ENCODE results near the gene CDK8.

CDK8 gene

DNA sequence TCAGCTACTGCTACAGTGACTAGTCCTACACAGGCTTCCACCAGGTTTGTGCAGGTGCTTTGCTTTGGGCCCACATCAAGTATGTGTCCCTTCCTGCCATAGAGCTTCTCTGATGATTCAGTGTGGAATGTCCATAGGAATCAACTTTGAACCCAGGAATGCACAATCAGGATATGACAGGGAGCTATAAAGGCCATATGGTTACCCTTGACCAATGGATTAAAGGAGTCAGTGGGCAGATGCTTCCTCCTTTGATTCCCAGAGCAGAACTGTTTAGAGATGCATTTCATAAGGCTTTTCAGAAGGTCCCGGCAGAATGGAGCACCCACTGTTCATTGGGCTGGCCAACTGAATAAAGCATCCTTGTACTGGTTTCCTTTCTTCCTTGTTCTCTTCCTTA lies 158.3 kb downstream of the CDK8 start:
- no peak for TF ChIP-seq POLR2A (IDR thresholded peaks at IDR 0.05; ENCODE audit: low read depth, low read length)
- FAIRE-seq (no peak), DNase-seq (ENCODE audit: insufficient read length, low spot score) (no peak)

DNA sequence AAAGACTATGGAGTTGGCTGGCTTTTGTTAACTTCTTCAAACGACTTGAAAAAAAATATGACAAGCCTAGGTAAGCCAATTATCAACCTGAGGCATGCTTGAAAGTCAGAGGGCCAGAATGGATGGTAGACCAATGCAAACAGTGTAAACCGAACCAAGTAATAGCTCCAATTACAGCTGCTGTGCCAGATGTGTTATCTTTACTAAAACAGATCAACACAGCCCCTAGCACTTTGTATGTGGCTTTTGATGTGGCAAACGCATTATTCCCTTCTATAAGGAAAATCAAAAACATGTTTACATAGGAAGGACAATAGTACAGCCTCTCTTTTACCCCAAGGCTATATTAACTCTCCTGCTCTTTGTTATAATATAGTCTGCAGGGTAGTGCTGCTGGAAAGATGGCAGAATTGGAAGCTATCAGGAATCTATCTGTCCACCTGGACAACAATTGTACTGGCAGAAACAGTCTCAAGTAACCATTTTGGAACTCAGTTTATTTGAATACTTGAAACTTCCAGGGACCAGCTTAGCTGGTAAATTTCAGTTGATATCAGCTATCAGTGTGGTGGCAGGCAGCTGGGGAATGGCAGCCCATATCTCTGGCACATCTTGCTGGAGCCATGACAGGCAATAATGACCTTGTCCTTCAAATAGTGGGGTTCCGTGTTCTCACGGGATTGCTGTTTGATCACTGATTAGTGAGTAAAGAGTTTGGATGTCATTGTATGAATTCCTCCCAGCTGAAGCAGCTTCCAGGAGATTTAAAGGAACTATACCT lies 159.2 kb downstream of the CDK8 start:
- no peak for TF ChIP-seq POLR2A (IDR thresholded peaks at IDR 0.05; ENCODE audit: low read depth, low read length)
- FAIRE-seq: no peak
- DNase-seq (ENCODE audit: insufficient read length, low spot score): no peak

- no peak for TF ChIP-seq POLR2A (IDR thresholded peaks at IDR 0.05; ENCODE audit: low read depth, low read length)
- no peak for FAIRE-seq
- no peak for DNase-seq (ENCODE audit: insufficient read length, low spot score)
Measured at GRCh38 chr13:26420282-26420960, 166.5 kb downstream of the CDK8 start.

DNA sequence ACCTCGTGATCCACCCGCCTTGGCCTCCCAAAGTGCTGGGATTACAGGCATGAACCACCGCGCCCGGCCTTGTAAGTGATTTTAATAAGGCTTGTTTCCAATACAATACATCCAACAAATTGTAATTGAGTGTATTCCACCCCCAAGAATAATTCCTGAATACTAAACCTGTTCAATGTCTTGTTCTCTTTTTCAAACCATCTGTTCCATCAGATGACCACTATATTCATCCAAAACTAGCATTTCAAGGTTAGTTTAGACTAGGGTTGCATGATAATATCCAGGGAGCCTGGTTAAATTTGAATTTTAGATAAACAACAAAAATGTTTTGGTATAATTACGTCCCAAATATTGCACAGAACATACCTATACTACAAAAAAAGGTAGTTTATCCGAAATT lies 168.1 kb downstream of the CDK8 start:
- TF ChIP-seq POLR2A (IDR thresholded peaks at IDR 0.05; ENCODE audit: low read depth, low read length): no peak
- DNase-seq (ENCODE audit: insufficient read length, low spot score) (no peak), FAIRE-seq (no peak)

GRCh38 chr13:26423629-26424028 lies 169.7 kb downstream of the CDK8 start:
- TF ChIP-seq POLR2A (IDR thresholded peaks at IDR 0.05; ENCODE audit: low read depth, low read length): no peak
- DNase-seq (ENCODE audit: insufficient read length, low spot score): no peak
- no peak for FAIRE-seq

GRCh38 chr13:26424181-26424580 lies 170.3 kb downstream of the CDK8 start:
- FAIRE-seq: no peak
- no peak for TF ChIP-seq POLR2A (IDR thresholded peaks at IDR 0.05; ENCODE audit: low read depth, low read length)
- DNase-seq (ENCODE audit: insufficient read length, low spot score): no peak

DNA sequence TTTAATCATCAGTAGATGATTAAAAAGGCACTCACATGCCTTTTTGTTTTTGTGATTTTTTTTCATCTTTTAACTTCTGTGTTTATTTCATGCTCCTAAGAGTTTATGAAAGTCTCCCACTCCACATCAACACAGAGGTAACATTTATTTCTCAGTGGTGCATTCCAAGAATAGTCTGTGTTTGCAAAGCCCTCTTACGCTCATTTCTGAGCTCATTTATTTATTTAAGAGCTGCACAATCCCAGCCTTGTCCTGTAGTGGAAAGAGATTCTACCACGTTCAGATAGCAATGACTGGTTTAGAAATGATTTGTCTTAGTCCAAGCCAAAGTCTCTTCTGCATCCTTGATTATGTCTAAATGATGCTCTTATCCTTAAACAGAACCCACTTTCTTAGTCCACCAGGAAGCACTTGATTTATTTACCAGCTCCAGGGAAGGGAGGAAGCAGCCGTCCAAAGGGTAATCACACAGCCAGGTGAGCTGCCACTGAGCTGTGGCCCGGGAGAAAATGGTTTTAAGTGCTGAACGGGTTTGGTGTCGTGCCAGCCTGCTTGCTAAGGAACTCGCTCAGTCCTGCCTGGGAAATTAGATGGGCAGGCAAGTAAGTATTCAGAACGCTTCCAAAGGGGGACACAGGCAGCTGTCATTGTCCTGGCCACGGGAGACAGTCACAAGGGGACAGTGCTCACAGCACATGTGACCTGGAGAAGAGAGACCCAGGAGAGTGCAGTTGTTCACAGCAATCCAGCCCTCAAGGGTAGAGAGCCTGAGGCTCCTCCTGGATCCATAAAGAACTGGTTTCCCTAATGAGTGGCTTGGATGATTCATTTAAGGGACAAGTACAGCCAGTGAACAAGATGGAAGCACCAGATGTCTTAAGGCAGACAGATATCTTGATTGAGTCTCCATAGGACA lies 171.8 kb downstream of the CDK8 start:
- DNase-seq (ENCODE audit: insufficient read length, low spot score) (no peak), FAIRE-seq (no peak)
- TF ChIP-seq POLR2A (IDR thresholded peaks at IDR 0.05; ENCODE audit: low read depth, low read length): no peak

- TF ChIP-seq POLR2A (IDR thresholded peaks at IDR 0.05; ENCODE audit: low read depth, low read length): no peak
- FAIRE-seq (no peak), DNase-seq (ENCODE audit: insufficient read length, low spot score) (no peak)
Measured at GRCh38 chr13:26433776-26434175, 179.8 kb downstream of the CDK8 start.

DNA sequence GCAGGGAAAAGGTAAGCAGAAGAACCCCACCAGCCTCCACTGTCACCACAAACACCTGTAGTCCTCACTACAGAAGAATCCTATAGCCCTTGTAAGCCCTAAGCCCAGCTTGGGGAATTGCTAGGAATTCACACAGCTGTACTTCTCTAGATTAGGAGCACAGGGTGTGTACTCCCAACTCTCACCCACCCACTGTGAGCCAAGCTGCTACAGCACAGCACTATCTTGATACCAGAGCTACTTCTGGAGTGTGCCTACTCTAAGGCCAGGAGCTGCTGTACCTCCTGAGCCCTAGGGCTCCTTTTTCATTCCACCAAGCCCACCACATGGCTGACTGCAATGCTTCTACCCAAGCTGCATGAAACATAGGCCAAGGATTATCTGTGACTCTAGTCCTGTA lies 181.2 kb downstream of the CDK8 start:
- no peak for TF ChIP-seq POLR2A (IDR thresholded peaks at IDR 0.05; ENCODE audit: low read depth, low read length)
- no peak for FAIRE-seq
- no peak for DNase-seq (ENCODE audit: insufficient read length, low spot score)

DNA sequence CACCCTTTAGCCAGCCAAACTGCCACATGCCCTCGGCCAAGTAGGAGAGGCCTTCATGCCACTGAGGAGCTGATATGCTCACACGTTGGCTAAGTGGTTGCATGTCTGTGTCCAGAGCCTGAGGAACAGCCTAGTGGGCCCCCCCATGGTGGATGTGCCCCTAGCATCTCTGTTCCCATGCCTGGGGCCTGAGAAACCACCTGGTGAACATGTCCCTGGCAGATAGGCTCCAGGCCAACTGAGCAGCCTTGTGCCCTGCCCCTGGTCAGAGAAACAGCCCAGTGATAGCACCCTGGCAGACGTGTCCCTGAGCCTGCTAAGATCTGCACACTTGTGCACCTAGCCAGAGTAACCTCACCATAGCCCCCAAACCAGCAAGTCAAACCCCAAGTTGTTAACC lies 181.7 kb downstream of the CDK8 start:
- no peak for DNase-seq (ENCODE audit: insufficient read length, low spot score)
- no peak for TF ChIP-seq POLR2A (IDR thresholded peaks at IDR 0.05; ENCODE audit: low read depth, low read length)
- FAIRE-seq: no peak

DNA sequence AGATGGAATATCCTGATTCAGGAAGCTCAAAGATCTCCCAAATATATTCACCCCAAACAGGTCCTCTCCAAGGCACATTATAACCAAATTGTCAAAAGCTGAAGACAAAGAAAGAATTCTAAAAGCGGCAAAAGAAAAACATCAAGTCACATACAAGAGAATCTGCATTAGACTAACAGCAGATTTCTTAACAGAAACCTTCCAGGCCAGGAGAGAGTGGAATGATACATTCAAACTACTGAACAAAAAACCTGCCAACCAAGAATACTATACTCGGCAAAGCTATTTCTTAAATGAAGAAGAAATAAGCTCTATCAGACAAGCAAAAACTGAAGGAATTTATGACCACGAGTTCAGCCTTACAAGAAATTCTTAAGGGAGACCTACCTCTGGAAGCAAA lies 183.0 kb downstream of the CDK8 start:
- no peak for TF ChIP-seq POLR2A (IDR thresholded peaks at IDR 0.05; ENCODE audit: low read depth, low read length)
- FAIRE-seq: no peak
- DNase-seq (ENCODE audit: insufficient read length, low spot score): no peak

GRCh38 chr13:26440111-26440510 lies 186.2 kb downstream of the CDK8 start:
- DNase-seq (ENCODE audit: insufficient read length, low spot score) (no peak), FAIRE-seq (no peak)
- no peak for TF ChIP-seq POLR2A (IDR thresholded peaks at IDR 0.05; ENCODE audit: low read depth, low read length)

DNA sequence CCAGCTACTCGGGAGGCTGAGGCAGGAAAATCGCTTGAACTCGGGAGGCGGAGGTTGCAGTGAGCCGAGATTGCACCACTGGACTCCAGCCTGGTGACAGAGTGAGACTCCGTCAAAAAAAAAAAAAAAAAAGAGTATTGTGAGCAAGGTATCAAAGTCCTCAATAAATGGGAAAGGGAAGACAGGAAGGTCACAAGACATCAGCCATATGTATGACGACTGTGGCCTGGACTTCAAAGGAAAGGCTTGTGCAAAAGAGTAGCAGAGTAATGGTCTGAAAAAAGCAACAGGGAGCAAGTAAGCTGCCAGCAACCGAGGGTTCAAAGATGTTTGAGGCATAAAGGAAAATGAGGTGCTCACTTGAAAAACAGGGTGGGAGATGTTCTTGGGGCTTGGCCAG lies 187.5 kb downstream of the CDK8 start:
- TF ChIP-seq POLR2A (IDR thresholded peaks at IDR 0.05; ENCODE audit: low read depth, low read length): no peak
- DNase-seq (ENCODE audit: insufficient read length, low spot score): no peak
- FAIRE-seq: no peak

DNA sequence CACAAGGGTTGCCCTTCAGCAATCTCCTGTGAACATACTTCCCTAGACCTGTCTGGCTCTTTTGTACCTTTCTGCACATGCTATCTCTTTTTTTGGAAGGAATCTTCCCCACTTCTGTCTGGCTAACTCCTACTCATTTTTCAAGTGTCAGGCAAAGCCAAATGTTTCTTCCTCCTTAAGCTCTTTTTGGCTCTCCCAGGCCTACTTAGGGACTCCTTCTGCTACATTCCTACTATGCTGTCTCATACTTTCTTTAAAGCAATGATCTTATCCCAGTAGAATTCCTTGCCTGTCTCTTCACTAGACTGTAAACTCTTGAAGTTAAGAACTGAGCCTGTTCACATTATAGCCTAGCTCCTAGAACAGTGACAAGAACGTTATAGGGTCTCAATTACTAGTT lies 188.6 kb downstream of the CDK8 start:
- FAIRE-seq: no peak
- DNase-seq (ENCODE audit: insufficient read length, low spot score): no peak
- TF ChIP-seq POLR2A (IDR thresholded peaks at IDR 0.05; ENCODE audit: low read depth, low read length): no peak

Measured in H54 (cell line).